GM23338 (cell line): ENCODE results near the gene ZDHHC16.

ENCODE experiments used
- CTCF ChIP-seq, 2 experiments: fragments of 200-600 bp in 1 of 2; sonication (generic) in 1 of 2; conservative IDR thresholded peaks; 2 replicates each; pipeline versions ENCODE4 v1.5.1 to v1.6.1; 2016 to 2017; ENCODE audit warnings: antibody characterized with exemption in 2 of 2, low read depth in 2 of 2, mild to moderate bottlenecking in 2 of 2, moderate library complexity in 1 of 2
- EZH2 ChIP-seq: fragments of 200-600 bp; sonication (generic); IDR thresholded peaks from one replicate; pipeline ENCODE4 v1.8.0; 2017; ENCODE audit warnings: antibody characterized with exemption, mild to moderate bottlenecking, low read depth; ENCODE audit not compliant: unreplicated experiment
- EZH2phosphoT487 ChIP-seq: fragments of 200-600 bp; sonication (generic); IDR thresholded peaks from one replicate; pipeline ENCODE4 v1.8.1; 2018; ENCODE audit warnings: antibody characterized with exemption; ENCODE audit not compliant: unreplicated experiment

GRCh38 chr10:97464226-97464625 lies 18.3 kb downstream of the ZDHHC16 start:
- TF ChIP-seq CTCF (conservative IDR thresholded peaks at IDR 0.05; ENCODE audit: low read depth in 2 of 2) (no peak), EZH2phosphoT487 (no peak), EZH2 (no peak)
